ENCODE measurements around the gene ARMCX4.
"Not testable (repeated sequence)": the region's sequence is repeated elsewhere in the genome, so short reads cannot be mapped to it uniquely, and the experiment has no call there.

ARMCX4 gene

GRCh38 chrX:101485212-101485949 is at the start of gene ARMCX4:
Gene ARMCX4, plus strand, starts transcription at chrX:101485456. Its CDS starts 3,134 bp downstream, at chrX:101488590.
- DNase-seq (ENCODE audit: low read depth): peak; percentile 19

- no peak for DNase-seq (ENCODE audit: low read depth)
Observed at GRCh38 chrX:101442085-101442484, 43.2 kb upstream of the ARMCX4 start.

GRCh38 chrX:101449279-101449678 is 36.0 kb upstream of the ARMCX4 start:
- DNase-seq (ENCODE audit: low read depth): no peak

GRCh38 chrX:101450085-101450484 is 35.2 kb upstream of the ARMCX4 start:
- no peak for DNase-seq (ENCODE audit: low read depth)

GRCh38 chrX:101450961-101451360 is 34.3 kb upstream of the ARMCX4 start:
- DNase-seq (ENCODE audit: low read depth): no peak

- no peak for DNase-seq (ENCODE audit: low read depth)
Observed at GRCh38 chrX:101452056-101452455, 33.2 kb upstream of the ARMCX4 start.

- no peak for DNase-seq (ENCODE audit: low read depth)
Observed at GRCh38 chrX:101460669-101461068, 24.6 kb upstream of the ARMCX4 start.

GRCh38 chrX:101462892-101463291 is 22.4 kb upstream of the ARMCX4 start:
- DNase-seq (ENCODE audit: low read depth): no peak

GRCh38 chrX:101478366-101478765 is 6.9 kb upstream of the ARMCX4 start:
- DNase-seq (ENCODE audit: low read depth): peak; percentile 9

- DNase-seq (ENCODE audit: low read depth): no peak
Observed at GRCh38 chrX:101482296-101482695, 3.0 kb upstream of the ARMCX4 start.

- DNase-seq (ENCODE audit: low read depth): no peak
Observed at GRCh38 chrX:101483705-101484104, 1.6 kb upstream of the ARMCX4 start.

GRCh38 chrX:101484135-101484534 is 1.1 kb upstream of the ARMCX4 start:
- no peak for DNase-seq (ENCODE audit: low read depth)

GRCh38 chrX:101488796-101489195 is 3.5 kb downstream of the ARMCX4 start:
- DNase-seq (ENCODE audit: low read depth): no peak

GRCh38 chrX:101491943-101492342 is 6.7 kb downstream of the ARMCX4 start:
- DNase-seq (ENCODE audit: low read depth): no peak

GRCh38 chrX:101493225-101493624 is 8.0 kb downstream of the ARMCX4 start:
- DNase-seq (ENCODE audit: low read depth): no peak

- DNase-seq (ENCODE audit: low read depth): not testable (repeated sequence)
Observed at GRCh38 chrX:101502929-101503328, 17.7 kb downstream of the ARMCX4 start.

GRCh38 chrX:101507372-101507771 is 22.1 kb downstream of the ARMCX4 start:
- no peak for DNase-seq (ENCODE audit: low read depth)

- no peak for DNase-seq (ENCODE audit: low read depth)
Observed at GRCh38 chrX:101507986-101508385, 22.7 kb downstream of the ARMCX4 start.

GRCh38 chrX:101530944-101531343 is 45.7 kb downstream of the ARMCX4 start:
- DNase-seq (ENCODE audit: low read depth): no peak

Data from HS-27A (cell line).